ENCODE results near the gene LRP2BP. TPM values are rescaled to one million over a fixed set of nuclear protein-coding genes. Genes with fewer than 3 reads are reported as not detected.

Gene LRP2BP
- total RNA-seq, 4 donors from 2014 or later, result 1.7 to 5.5 (median 3.4) TPM

DNA sequence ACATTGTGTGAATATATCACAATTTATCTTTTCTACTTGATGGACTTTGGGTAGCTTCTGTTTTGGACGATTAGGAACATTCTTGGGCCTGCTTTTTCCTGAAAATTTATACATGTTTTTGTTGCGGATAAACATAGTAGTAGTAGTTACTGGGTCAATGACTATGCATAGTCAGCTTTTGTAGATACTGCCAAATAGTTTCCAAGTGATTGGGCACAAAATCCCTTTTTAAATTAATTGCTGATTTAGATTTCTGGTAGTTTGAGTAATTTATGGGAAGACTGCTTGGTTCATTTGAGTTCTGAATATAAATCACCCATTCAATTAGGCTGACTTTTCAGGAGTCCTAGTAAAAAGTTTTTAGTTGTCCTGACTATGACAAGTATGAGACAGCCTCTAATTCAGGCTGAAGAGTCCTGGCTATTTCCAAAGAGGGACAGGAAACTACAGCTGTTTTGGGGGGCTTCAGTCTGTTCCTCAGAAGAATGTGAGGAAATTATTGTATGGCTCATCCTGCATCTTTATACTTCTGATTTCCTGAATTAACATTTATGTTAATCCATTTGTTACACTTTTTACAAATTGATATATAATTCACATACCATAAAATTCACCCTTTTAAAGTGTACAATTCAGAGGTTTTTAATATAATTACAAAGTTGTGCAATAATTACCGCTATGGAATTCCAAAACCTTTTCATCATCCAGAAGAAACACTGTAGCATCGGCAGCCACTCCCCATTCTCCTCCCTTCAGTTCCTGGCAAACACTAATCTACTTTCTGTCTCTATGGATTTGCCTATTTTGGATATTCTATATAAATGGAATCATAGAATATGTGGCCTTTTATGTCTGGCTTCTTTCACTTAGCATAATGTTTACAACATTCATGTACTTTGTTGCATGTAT lies 14.2 kb downstream of the LRP2BP start:
- Histone ChIP-seq H3K4me1 (peaks cover 0 to 25% (median 5%) of the 10 kb centered on the region in 4 donors), H3K27me3 (no peaks in the 10 kb centered on the region), H3K36me3 (peaks cover 0 to 6% (median 0%) of the 10 kb centered on the region in 3 donors), H3K9me3 (peaks cover 0 to 13% (median 0%) of the 10 kb centered on the region in 4 donors), H3K4me3 (no peak overlapping the region), H3K27ac (no peak overlapping the region)
- no peak for TF ChIP-seq EP300 (IDR thresholded peaks at IDR 0.05)
- no peak for TF ChIP-seq POLR2A (IDR thresholded peaks at IDR 0.05)
- DNase-seq (ENCODE audit: low spot score in 2 of 2), result no peak
- 38 to 43% methylated on average over 4 of the region's 4 CpGs for WGBS, 2 donors

DNA sequence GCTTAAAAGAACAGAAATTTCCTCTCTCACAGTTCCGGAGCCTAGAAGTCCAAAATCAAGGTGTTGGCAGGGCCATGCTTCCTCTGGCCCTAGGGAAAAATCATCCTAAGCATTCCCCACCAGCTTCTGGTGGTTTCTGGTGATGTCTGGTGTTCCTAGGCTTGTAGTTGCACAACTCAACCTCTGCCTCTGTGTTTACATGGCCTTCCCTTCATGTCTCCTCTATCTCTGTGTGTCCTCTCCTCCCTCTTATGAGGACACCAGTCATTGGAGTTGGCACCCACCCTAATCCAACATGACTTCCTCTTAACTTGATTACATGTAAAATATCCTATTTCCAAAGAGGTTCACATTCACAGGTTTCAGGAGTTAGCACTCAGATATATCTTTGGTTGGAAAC lies 15.4 kb downstream of the LRP2BP start:
- no peaks in the 10 kb centered on the region for H3K27me3 ChIP-seq
- H3K27ac ChIP-seq, result no peak overlapping the region
- H3K36me3 ChIP-seq, result peaks cover 0 to 6% (median 0%) of the 10 kb centered on the region in 3 donors
- H3K4me1 ChIP-seq, result peaks cover 0 to 16% (median 5%) of the 10 kb centered on the region in 4 donors
- WGBS, 2 donors, result 89 to 91% methylated on average over 1 of the region's 1 CpG
- no peak for TF ChIP-seq EP300 (IDR thresholded peaks at IDR 0.05)
- TF ChIP-seq POLR2A (IDR thresholded peaks at IDR 0.05), result no peak
- TF ChIP-seq, protein P1, sequence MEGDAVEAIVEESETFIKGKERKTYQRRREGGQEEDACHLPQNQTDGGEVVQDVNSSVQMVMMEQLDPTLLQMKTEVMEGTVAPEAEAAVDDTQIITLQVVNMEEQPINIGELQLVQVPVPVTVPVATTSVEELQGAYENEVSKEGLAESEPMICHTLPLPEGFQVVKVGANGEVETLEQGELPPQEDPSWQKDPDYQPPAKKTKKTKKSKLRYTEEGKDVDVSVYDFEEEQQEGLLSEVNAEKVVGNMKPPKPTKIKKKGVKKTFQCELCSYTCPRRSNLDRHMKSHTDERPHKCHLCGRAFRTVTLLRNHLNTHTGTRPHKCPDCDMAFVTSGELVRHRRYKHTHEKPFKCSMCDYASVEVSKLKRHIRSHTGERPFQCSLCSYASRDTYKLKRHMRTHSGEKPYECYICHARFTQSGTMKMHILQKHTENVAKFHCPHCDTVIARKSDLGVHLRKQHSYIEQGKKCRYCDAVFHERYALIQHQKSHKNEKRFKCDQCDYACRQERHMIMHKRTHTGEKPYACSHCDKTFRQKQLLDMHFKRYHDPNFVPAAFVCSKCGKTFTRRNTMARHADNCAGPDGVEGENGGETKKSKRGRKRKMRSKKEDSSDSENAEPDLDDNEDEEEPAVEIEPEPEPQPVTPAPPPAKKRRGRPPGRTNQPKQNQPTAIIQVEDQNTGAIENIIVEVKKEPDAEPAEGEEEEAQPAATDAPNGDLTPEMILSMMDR (IDR thresholded peaks at IDR 0.05), result no peak
- H3K4me3 ChIP-seq, result no peak overlapping the region
- DNase-seq (ENCODE audit: low spot score in 2 of 2), result no peak
- H3K9me3 ChIP-seq, result peaks cover 0 to 13% (median 0%) of the 10 kb centered on the region in 4 donors

- WGBS, 2 donors, result 79 to 82% methylated on average over 13 of the region's 13 CpGs
- TF ChIP-seq POLR2A (IDR thresholded peaks at IDR 0.05) (no peak), EP300 (IDR thresholded peaks at IDR 0.05) (no peak)
- TF ChIP-seq, protein P1 (IDR thresholded peaks at IDR 0.05), result no peak
- H3K4me3 ChIP-seq, result no peak overlapping the region
Observed at GRCh38 chr4:185379326-185380295, 16.1 kb downstream of the LRP2BP start.

GRCh38 chr4:185378264-185378663 lies 17.5 kb downstream of the LRP2BP start:
- Histone ChIP-seq H3K4me1 (peaks cover 0 to 5% (median 0%) of the 10 kb centered on the region in 4 donors), H3K27me3 (no peaks in the 10 kb centered on the region), H3K9me3 (peaks cover 0 to 13% (median 0%) of the 10 kb centered on the region in 4 donors), H3K36me3 (peaks cover 0 to 9% (median 0%) of the 10 kb centered on the region in 3 donors), H3K4me3 (no peak overlapping the region), H3K27ac (no peak overlapping the region)
- DNase-seq (ENCODE audit: low spot score in 2 of 2), result no peak
- TF ChIP-seq, protein P1 (IDR thresholded peaks at IDR 0.05), result no peak
- TF ChIP-seq POLR2A (IDR thresholded peaks at IDR 0.05), result no peak
- no peak for TF ChIP-seq EP300 (IDR thresholded peaks at IDR 0.05)
- WGBS, 2 donors, result 81 to 85% methylated on average over 6 of the region's 6 CpGs

More at GRCh38 chr4:185379326-185380295, 16.1 kb downstream of the LRP2BP start:
- Histone ChIP-seq H3K9me3 (peaks cover 0 to 13% (median 0%) of the 10 kb centered on the region in 4 donors), H3K4me1 (peaks cover 0 to 9% (median 2%) of the 10 kb centered on the region in 4 donors), H3K27me3 (no peaks in the 10 kb centered on the region), H3K27ac (no peak overlapping the region), H3K36me3 (peaks cover 0 to 6% (median 0%) of the 10 kb centered on the region in 3 donors)
- DNase-seq (ENCODE audit: low spot score in 2 of 2), result no peak

DNA sequence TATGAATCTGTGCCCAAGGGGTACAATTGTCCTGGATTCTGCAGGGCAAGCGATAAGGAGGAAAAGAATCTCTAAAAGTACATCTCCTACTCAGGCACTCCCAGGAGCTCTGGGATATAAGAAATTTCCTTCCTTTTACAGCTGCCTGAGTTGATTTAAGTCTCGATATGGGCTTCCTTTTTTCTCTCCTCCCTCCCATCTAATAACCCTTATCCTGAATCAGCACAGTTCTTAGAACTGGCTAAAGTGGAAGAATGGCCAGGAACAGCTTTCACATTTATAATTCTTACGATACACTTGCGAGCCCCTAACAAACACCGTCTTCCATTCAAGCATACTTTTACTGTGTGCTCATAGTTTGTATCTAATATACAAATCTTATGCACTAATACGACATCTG lies 21.2 kb downstream of the LRP2BP start:
- Histone ChIP-seq H3K36me3 (peaks cover 0 to 39% (median 0%) of the 10 kb centered on the region in 3 donors), H3K27ac (no peak overlapping the region), H3K4me1 (peaks cover 0 to 4% (median 0%) of the 10 kb centered on the region in 4 donors), H3K27me3 (no peaks in the 10 kb centered on the region), H3K9me3 (no peaks in the 10 kb centered on the region), H3K4me3 (no peak overlapping the region)
- TF ChIP-seq POLR2A (IDR thresholded peaks at IDR 0.05) (no peak), EP300 (IDR thresholded peaks at IDR 0.05) (no peak)
- TF ChIP-seq, protein P1 (IDR thresholded peaks at IDR 0.05), result no peak
- DNase-seq (ENCODE audit: low spot score in 2 of 2), result no peak
- WGBS, 2 donors, result 69 to 81% methylated on average over 6 of the region's 6 CpGs
